GM23248 (cell line): Measurements from ENCODE around the gene SERP2. TPM values are rescaled to one million over a fixed set of nuclear protein-coding genes. Genes with fewer than 3 reads are reported as not detected.

ENCODE experiments used
- DNase-seq: peaks from one replicate; pipeline ENCODE4 v3.0.0-alpha.2; 2015
- H2AFZ ChIP-seq: fragments of 200-600 bp; sonication (generic); 2 replicates; pipeline ENCODE4 v1.6.1; 2016; ENCODE audit warnings: antibody characterized with exemption
- H3F3A ChIP-seq: fragments of 200-600 bp; sonication (generic); 2 replicates; pipeline ENCODE4 v1.6.1; 2016; ENCODE audit warnings: mild to moderate bottlenecking, antibody characterized with exemption, mixed run types; ENCODE audit not compliant: insufficient read depth
- H3K27ac ChIP-seq: fragments of 200-600 bp; sonication (generic); 2 replicates; pipeline ENCODE4 v1.5.1; 2016; ENCODE audit warnings: mild to moderate bottlenecking
- H3K27me3 ChIP-seq: fragments of 200-600 bp; sonication (generic); replicated peaks from 2 replicates; pipeline ENCODE4 v1.6.1; 2016; ENCODE audit warnings: mild to moderate bottlenecking; ENCODE audit not compliant: insufficient read depth
- H3K36me3 ChIP-seq: fragments of 200-600 bp; sonication (generic); 2 replicates; pipeline ENCODE4 v1.6.1; 2016; ENCODE audit warnings: low read depth, mild to moderate bottlenecking
- H3K4me1 ChIP-seq: fragments of 200-600 bp; sonication (generic); 2 replicates; pipeline ENCODE4 v1.6.1; 2016; ENCODE audit warnings: mild to moderate bottlenecking; ENCODE audit not compliant: insufficient read depth
- H3K4me2 ChIP-seq: fragments of 200-600 bp; sonication (generic); one replicate; pipeline ENCODE4 v1.6.1; 2016; ENCODE audit warnings: mild to moderate bottlenecking; ENCODE audit not compliant: unreplicated experiment
- H3K4me3 ChIP-seq: fragments of 200-600 bp; sonication (generic); 2 replicates; pipeline ENCODE4 v1.5.1; 2016; ENCODE audit warnings: mild to moderate bottlenecking
- H3K79me2 ChIP-seq: fragments of 200-600 bp; sonication (generic); 2 replicates; pipeline ENCODE4 v1.6.1; 2016; ENCODE audit warnings: mild to moderate bottlenecking; ENCODE audit not compliant: insufficient read depth
- H3K9ac ChIP-seq: fragments of 200-600 bp; sonication (generic); 2 replicates; pipeline ENCODE4 v1.6.1; 2016; ENCODE audit warnings: mild to moderate bottlenecking
- H3K9me2 ChIP-seq: fragments of 200-600 bp; sonication (generic); 2 replicates; pipeline ENCODE4 v1.6.1; 2016; ENCODE audit warnings: mixed run types, mild to moderate bottlenecking, moderate library complexity; ENCODE audit not compliant: insufficient read depth
- H3K9me3 ChIP-seq: fragments of 200-600 bp; sonication (generic); one replicate; pipeline ENCODE4 v1.6.1; 2017; ENCODE audit warnings: low read depth
- H4K20me1 ChIP-seq: fragments of 200-600 bp; sonication (generic); 2 replicates; pipeline ENCODE4 v1.6.0; 2016; ENCODE audit not compliant: insufficient read depth
- EZH2 ChIP-seq: fragments of 200-600 bp; sonication (generic); IDR thresholded peaks from 2 replicates; pipeline ENCODE4 v1.6.1; 2018; ENCODE audit warnings: antibody characterized with exemption, mild to moderate bottlenecking; ENCODE audit not compliant: insufficient read depth, poor library complexity, severe bottlenecking
- EZH2phosphoT487 ChIP-seq: fragments of 200-600 bp; sonication (generic); IDR thresholded peaks from 2 replicates; pipeline ENCODE4 v1.6.1; 2018; ENCODE audit warnings: antibody characterized with exemption, moderate library complexity, mild to moderate bottlenecking, low read depth; ENCODE audit not compliant: insufficient read depth
- WGBS, 2 experiments: methylation state at CpG; one replicate each; pipeline ENCODE4 v1.1.6; 2015 to 2017; ENCODE audit warnings: low lambda C conversion rate in 2 of 2, low coverage in 1 of 2; ENCODE audit errors: missing lambda C conversion rate in 2 of 2; 5-methylcytosine and 5-hydroxymethylcytosine counted together
- in situ Hi-C: fragments of 300-500 bp; cut with MboI; formaldehyde crosslinking; loops from 2 replicates; pipeline ENCODE4 v1.15.0; 2020
- polyA plus RNA-seq: library from polyadenylated mRNA; unstranded; fragments of >200 nt; fragmentation: Nextera tagmentation; extraction: Ambion mirVana; gene quantifications from 2 replicates; pipeline ENCODE4 v1.2.1, GENCODE V29; 2016
- total RNA-seq: library from RNA; depleted of rRNA; stranded (reverse); fragments of >200 nt; shearing (Covaris generic); gene quantifications from 2 replicates; pipeline ENCODE4 v1.2.3, GENCODE V29; 2014

The SERP2 gene
- total and polyA plus RNA-seq, 2 experiments from 2014 or later = 2.8 to 3.2 TPM

GRCh38 chr13:44385401-44385800 lies 11.8 kb downstream of the SERP2 start:
- no peaks in the 10 kb centered on the region for H3K36me3 ChIP-seq
- no peak overlapping the region for H3K4me2 ChIP-seq
- no peak overlapping the region for H3K27ac ChIP-seq
- no peak overlapping the region for H2AFZ ChIP-seq
- H3K4me1 ChIP-seq = peaks cover 8% of the 10 kb centered on the region
- no peaks in the 10 kb centered on the region for H3K9me3 ChIP-seq
- TF ChIP-seq EZH2phosphoT487 = no peak
- no peak overlapping the region for H3K4me3 ChIP-seq
- WGBS, 2 experiments = 96 to 98% methylated on average over 3 of the region's 3 CpGs
- no peaks in the 10 kb centered on the region for H4K20me1 ChIP-seq
- no peak overlapping the region for H3K9ac ChIP-seq
- H3K27me3 ChIP-seq = no peaks in the 10 kb centered on the region
- no peaks in the 10 kb centered on the region for H3K9me2 ChIP-seq
- H3K79me2 ChIP-seq = no peaks in the 10 kb centered on the region
- no peak for DNase-seq
- peaks cover 15% of the 10 kb centered on the region for H3F3A ChIP-seq
- in situ Hi-C loops = no loop called here

- 95% methylated on average over 6 of the region's 6 CpGs for WGBS, 2 experiments
- peaks cover 3% of the 10 kb centered on the region for H3K4me1 ChIP-seq
- H3K27me3 ChIP-seq = no peaks in the 10 kb centered on the region
- H3K9me3 ChIP-seq = no peaks in the 10 kb centered on the region
- DNase-seq = no peak
- H3K4me3 ChIP-seq = no peak overlapping the region
- H3K9ac ChIP-seq = no peak overlapping the region
- no peak for TF ChIP-seq EZH2
- TF ChIP-seq EZH2phosphoT487 = no peak
- H3F3A ChIP-seq = peaks cover 10% of the 10 kb centered on the region
- no peak overlapping the region for H3K27ac ChIP-seq
- H2AFZ ChIP-seq = no peak overlapping the region
- H4K20me1 ChIP-seq = no peaks in the 10 kb centered on the region
- no peak overlapping the region for H3K4me2 ChIP-seq
- in situ Hi-C loops = no loop called here
- no peaks in the 10 kb centered on the region for H3K79me2 ChIP-seq
- no peaks in the 10 kb centered on the region for H3K36me3 ChIP-seq
- H3K9me2 ChIP-seq = no peaks in the 10 kb centered on the region
These were observed 12.2 kb downstream of the SERP2 start for GRCh38 chr13:44385847-44386246.

GRCh38 chr13:44386913-44387556 lies 13.4 kb downstream of the SERP2 start:
- Histone ChIP-seq H3F3A (no peaks in the 10 kb centered on the region), H3K27ac (no peak overlapping the region), H3K4me1 (no peaks in the 10 kb centered on the region), H3K79me2 (no peaks in the 10 kb centered on the region), H3K9me2 (no peaks in the 10 kb centered on the region), H3K36me3 (no peaks in the 10 kb centered on the region), H3K27me3 (no peaks in the 10 kb centered on the region), H3K9me3 (no peaks in the 10 kb centered on the region), H3K9ac (no peak overlapping the region), H3K4me2 (no peak overlapping the region), H3K4me3 (no peak overlapping the region), H2AFZ (no peak overlapping the region), H4K20me1 (no peaks in the 10 kb centered on the region)
- TF ChIP-seq EZH2 (no peak), EZH2phosphoT487 (no peak)
- DNase-seq = no peak
- 76 to 81% methylated on average over 7 of the region's 7 CpGs for WGBS, 2 experiments
- in situ Hi-C loops = no loop called here

- H3K4me1 ChIP-seq = no peaks in the 10 kb centered on the region
- H3K27ac ChIP-seq = no peak overlapping the region
- no peak overlapping the region for H3K4me3 ChIP-seq
- H3K9ac ChIP-seq = no peak overlapping the region
- no peak overlapping the region for H3K4me2 ChIP-seq
- TF ChIP-seq EZH2phosphoT487 (no peak), EZH2 (no peak)
- no peaks in the 10 kb centered on the region for H3K9me2 ChIP-seq
- H4K20me1 ChIP-seq = no peaks in the 10 kb centered on the region
- 69 to 83% methylated on average over 6 to 7 of the region's 7 CpGs for WGBS, 2 experiments
- no peaks in the 10 kb centered on the region for H3K27me3 ChIP-seq
- in situ Hi-C loops = no loop called here
- no peak overlapping the region for H2AFZ ChIP-seq
- no peak for DNase-seq
- H3K79me2 ChIP-seq = no peaks in the 10 kb centered on the region
- H3F3A ChIP-seq = no peaks in the 10 kb centered on the region
- H3K9me3 ChIP-seq = no peaks in the 10 kb centered on the region
- H3K36me3 ChIP-seq = no peaks in the 10 kb centered on the region
These were observed 14.9 kb downstream of the SERP2 start for GRCh38 chr13:44388427-44389059.
